Nephron progenitor cell (in vitro differentiated cells): ENCODE measurements around the gene REG1A.

Experiments
- DNase-seq: peaks from one replicate; pipeline ENCODE4 v3.0.0; 2021
- H3K27ac Mint-ChIP-seq: 2 replicates; pipeline ENCODE4 v1.8.0; 2021; ENCODE audit warnings: mild to moderate bottlenecking, moderate library complexity, mixed read lengths
- H3K27me3 Mint-ChIP-seq: 2 replicates; pipeline ENCODE4 v1.8.0; 2021; ENCODE audit warnings: mild to moderate bottlenecking, low read depth, mixed read lengths; ENCODE audit not compliant: poor library complexity
- H3K36me3 Mint-ChIP-seq: 2 replicates; pipeline ENCODE4 v1.8.0; 2021; ENCODE audit warnings: low read depth, mixed read lengths
- H3K4me1 Mint-ChIP-seq: 2 replicates; pipeline ENCODE4 v1.8.0; 2021; ENCODE audit warnings: mixed read lengths
- H3K4me3 Mint-ChIP-seq: 2 replicates; pipeline ENCODE4 v1.8.0; 2021; ENCODE audit warnings: mild to moderate bottlenecking, moderate library complexity, mixed read lengths
- H3K9me3 Mint-ChIP-seq: 2 replicates; pipeline ENCODE4 v1.8.0; 2021; ENCODE audit warnings: mild to moderate bottlenecking, moderate library complexity, mixed read lengths
- CTCF ChIP-seq: fragments of 200-600 bp; sonication (generic); IDR thresholded peaks from 2 replicates; pipeline ENCODE4 v1.5.0; 2021; ENCODE audit warnings: antibody characterized with exemption

Gene REG1A

GRCh38 chr2:79120194-79120713, at the start of gene REG1A:
REG1A (plus strand) TSS chr2:79120488; CDS start chr2:79120862, 374 bp downstream.
- H3K4me1 Mint-ChIP-seq = no peaks in the 10 kb centered on the region
- H3K4me3 Mint-ChIP-seq = no peak within 1 kb of the TSS
- H3K9me3 Mint-ChIP-seq = peaks cover 3% of the 10 kb centered on the region
- no peak for TF ChIP-seq CTCF
- H3K27ac Mint-ChIP-seq = no peak within 1 kb of the TSS
- no peaks in the 10 kb centered on the region for H3K27me3 Mint-ChIP-seq
- no peak for DNase-seq
- H3K36me3 Mint-ChIP-seq = no peaks in the 10 kb centered on the region

- Mint-ChIP-seq H3K36me3 (no peaks in the 10 kb centered on the region), H3K27ac (no peak overlapping the region), H3K9me3 (peaks cover 4% of the 10 kb centered on the region), H3K4me3 (no peak overlapping the region), H3K4me1 (no peaks in the 10 kb centered on the region), H3K27me3 (no peaks in the 10 kb centered on the region)
- DNase-seq = no peak
- TF ChIP-seq CTCF = no peak
Observed at GRCh38 chr2:79071078-79071477, 49.2 kb upstream of the REG1A start.

- Mint-ChIP-seq H3K27ac (no peak overlapping the region), H3K4me3 (no peak overlapping the region), H3K36me3 (peaks cover 5% of the 10 kb centered on the region), H3K27me3 (no peaks in the 10 kb centered on the region), H3K9me3 (peaks cover 15% of the 10 kb centered on the region), H3K4me1 (no peaks in the 10 kb centered on the region)
- TF ChIP-seq CTCF = no peak
- no peak for DNase-seq
Observed at GRCh38 chr2:79082987-79083386, 37.3 kb upstream of the REG1A start.

GRCh38 chr2:79083597-79084251, 36.6 kb upstream of the REG1A start:
- peaks cover 5% of the 10 kb centered on the region for H3K36me3 Mint-ChIP-seq
- no peak overlapping the region for H3K4me3 Mint-ChIP-seq
- peaks cover 10% of the 10 kb centered on the region for H3K9me3 Mint-ChIP-seq
- no peak for TF ChIP-seq CTCF
- H3K27me3 Mint-ChIP-seq = no peaks in the 10 kb centered on the region
- H3K27ac Mint-ChIP-seq = no peak overlapping the region
- no peaks in the 10 kb centered on the region for H3K4me1 Mint-ChIP-seq
- DNase-seq = no peak

- H3K9me3 Mint-ChIP-seq = peaks cover 10% of the 10 kb centered on the region
- no peaks in the 10 kb centered on the region for H3K27me3 Mint-ChIP-seq
- no peak for TF ChIP-seq CTCF
- no peaks in the 10 kb centered on the region for H3K4me1 Mint-ChIP-seq
- no peak for DNase-seq
- H3K4me3 Mint-ChIP-seq = no peak overlapping the region
- no peak overlapping the region for H3K27ac Mint-ChIP-seq
- peaks cover 5% of the 10 kb centered on the region for H3K36me3 Mint-ChIP-seq
Observed at GRCh38 chr2:79084495-79085135, 35.7 kb upstream of the REG1A start.
